Neuronal stem cell (in vitro differentiated cells): ENCODE measurements around the gene DNPH1.
A peak's percentile ranks its signal among the peaks of the same experiment; 100 is the strongest.

Experiments used
- DNase-seq: peaks from one replicate; pipeline ENCODE4 v3.0.0-alpha.2; 2013; ENCODE audit warnings: low spot score
- H2AFZ ChIP-seq: one replicate; pipeline ENCODE4 v1.6.1; 2013; ENCODE audit warnings: mild to moderate bottlenecking, low read length, inconsistent platforms
- H2AK5ac ChIP-seq: 2 replicates; pipeline ENCODE4 v1.6.1; 2013; ENCODE audit warnings: low read depth, mild to moderate bottlenecking, inconsistent platforms, low read length, moderate library complexity, mixed read lengths
- H2BK120ac ChIP-seq: 2 replicates; pipeline ENCODE4 v1.6.1; 2013; ENCODE audit warnings: low read depth, mild to moderate bottlenecking, inconsistent platforms, low read length, moderate library complexity, mixed read lengths
- H2BK12ac ChIP-seq: one replicate; pipeline ENCODE4 v1.6.1; 2013; ENCODE audit warnings: low read length, inconsistent platforms
- H2BK15ac ChIP-seq: 2 replicates; pipeline ENCODE4 v1.6.1; 2013; ENCODE audit warnings: mild to moderate bottlenecking, low read length, inconsistent platforms, mixed read lengths
- H2BK5ac ChIP-seq: one replicate; pipeline ENCODE4 v1.6.1; 2013; ENCODE audit warnings: inconsistent platforms, mild to moderate bottlenecking, low read length, moderate library complexity
- H3K14ac ChIP-seq: one replicate; pipeline ENCODE4 v1.6.1; 2013; ENCODE audit warnings: low read length, inconsistent platforms
- H3K18ac ChIP-seq: 2 replicates; pipeline ENCODE4 v1.6.1; 2013; ENCODE audit warnings: low read length, inconsistent platforms
- H3K23ac ChIP-seq: 2 replicates; pipeline ENCODE4 v1.6.1; 2013; ENCODE audit warnings: low read depth, mild to moderate bottlenecking, mixed read lengths, low read length, inconsistent platforms; ENCODE audit not compliant: poor library complexity
- H3K27ac ChIP-seq: replicated peaks from 3 replicates; pipeline ENCODE4 v1.5.1; 2013; ENCODE audit warnings: low read length, inconsistent platforms
- H3K27me3 ChIP-seq, 3 experiments: 2 replicates each; pipeline ENCODE4 v1.6.1; 2013; ENCODE audit warnings: low read length in 3 of 3, mild to moderate bottlenecking in 2 of 3, inconsistent platforms in 1 of 3, low read depth in 1 of 3, mixed read lengths in 1 of 3, moderate library complexity in 1 of 3; ENCODE audit not compliant: control insufficient read depth in 3 of 3, insufficient read depth in 3 of 3
- H3K36me3 ChIP-seq, 2 donors: replicated peaks in 1 of 2; 2 replicates each; pipeline ENCODE4 v1.6.1; 2013; ENCODE audit warnings: low read length in 2 of 2; ENCODE audit not compliant: control insufficient read depth in 2 of 2, insufficient read depth in 2 of 2
- H3K4ac ChIP-seq: 2 replicates; pipeline ENCODE4 v1.6.1; 2013; ENCODE audit warnings: inconsistent platforms, mild to moderate bottlenecking, low read length, moderate library complexity
- H3K4me1 ChIP-seq, 2 donors: 1 replicate in 1 of 2; 2 replicates in 1 of 2; pipeline ENCODE4 v1.6.1; 2013; ENCODE audit warnings: low read length in 2 of 2, low read depth in 1 of 2; ENCODE audit not compliant: control insufficient read depth in 2 of 2, insufficient read depth in 1 of 2
- H3K4me2 ChIP-seq: one replicate; pipeline ENCODE4 v1.6.1; 2013; ENCODE audit warnings: mild to moderate bottlenecking, low read length, inconsistent platforms; ENCODE audit not compliant: insufficient read depth, poor library complexity, severe bottlenecking
- H3K4me3 ChIP-seq, 2 donors: 2 replicates each; pipeline ENCODE4 v1.5.1; 2013; ENCODE audit warnings: low read length in 2 of 2, mild to moderate bottlenecking in 2 of 2, inconsistent platforms in 1 of 2, moderate library complexity in 1 of 2
- H3K79me1 ChIP-seq: one replicate; pipeline ENCODE4 v1.6.1; 2013; ENCODE audit warnings: low read depth, mild to moderate bottlenecking, inconsistent platforms, low read length, moderate library complexity
- H3K9ac ChIP-seq: one replicate; pipeline ENCODE4 v1.6.1; 2013; ENCODE audit warnings: mild to moderate bottlenecking, low read depth, low read length, inconsistent platforms; ENCODE audit not compliant: poor library complexity
- H3K9me3 ChIP-seq, 2 donors: replicated peaks in 1 of 2; 2 replicates each; pipeline versions ENCODE3 to v1.6.1; 2013; ENCODE audit warnings: low read length in 2 of 2, mild to moderate bottlenecking in 2 of 2, inconsistent platforms in 1 of 2, low read depth in 1 of 2, mixed read lengths in 1 of 2, moderate library complexity in 1 of 2; ENCODE audit not compliant: control insufficient read depth in 2 of 2, insufficient read depth in 1 of 2
- H4K8ac ChIP-seq: one replicate; pipeline ENCODE4 v1.6.1; 2013; ENCODE audit warnings: low read depth, mild to moderate bottlenecking, inconsistent platforms, low read length, moderate library complexity
- H4K91ac ChIP-seq: one replicate; pipeline ENCODE4 v1.6.1; 2013; ENCODE audit warnings: low read length, low read depth, mild to moderate bottlenecking, inconsistent platforms; ENCODE audit not compliant: poor library complexity
- WGBS, 2 donors: extraction: QIAGEN DNeasy Blood & Tissue Kit; methylation state at CpG; one replicate each; pipeline ENCODE4 v1.1.7; 2013; ENCODE audit warnings: missing lambda C conversion rate in 2 of 2, mixed read lengths in 1 of 2; ENCODE audit not compliant: insufficient read length in 2 of 2, insufficient replicate concordance in 1 of 2; ENCODE audit errors: extremely low coverage in 2 of 2; 5-methylcytosine and 5-hydroxymethylcytosine counted together

DNPH1 gene

DNA sequence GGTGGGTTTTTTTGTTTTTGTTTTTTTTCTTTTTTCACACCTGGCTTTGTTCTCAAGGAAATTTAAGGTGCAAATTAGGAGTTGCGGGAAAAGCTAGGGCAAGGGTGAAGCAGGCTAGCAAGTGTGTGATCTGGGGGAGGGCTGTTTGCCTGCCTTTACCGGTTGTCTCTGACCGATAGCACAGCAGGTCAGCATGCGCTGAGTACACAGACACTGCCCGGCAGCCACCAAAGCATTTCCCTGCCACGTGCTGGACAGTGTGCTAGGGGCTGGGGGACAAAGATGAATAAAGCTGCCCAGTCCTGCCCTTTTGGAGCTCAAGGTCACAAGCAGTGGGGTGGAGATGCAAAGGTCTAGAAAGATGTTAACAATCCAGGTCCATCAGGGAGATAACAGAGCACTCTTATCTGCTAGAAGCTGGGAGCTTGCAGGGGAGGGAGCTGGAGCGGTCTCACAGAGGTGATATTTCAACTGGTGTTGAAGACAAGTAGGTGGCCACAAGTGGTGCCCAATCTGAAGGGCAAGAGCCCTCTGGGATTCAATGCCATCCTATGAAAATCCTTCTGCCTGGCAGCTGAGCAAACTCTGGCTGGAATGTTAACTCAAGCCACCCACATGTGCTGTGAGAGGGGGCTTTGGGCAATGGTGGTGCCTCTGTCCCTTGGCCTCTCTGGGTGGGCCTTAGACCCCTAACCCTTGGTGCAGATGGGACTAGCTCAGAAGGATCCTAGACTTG lies 38.5 kb upstream of the DNPH1 start:
- H2BK5ac ChIP-seq = no peak overlapping the region
- no peak overlapping the region for H4K91ac ChIP-seq
- H3K4me3 ChIP-seq = no peak overlapping the region
- no peak overlapping the region for H3K23ac ChIP-seq
- no peak overlapping the region for H2BK12ac ChIP-seq
- no peak overlapping the region for H4K8ac ChIP-seq
- whole genome bisulfite sequencing, 2 donors = no CpG with 5 or more reads among the region's 7 CpGs
- no peak overlapping the region for H3K4me2 ChIP-seq
- no peak overlapping the region for H2BK15ac ChIP-seq
- H3K9ac ChIP-seq = no peak overlapping the region
- no peaks in the 10 kb centered on the region for H3K79me1 ChIP-seq
- DNase-seq = no peak
- no peaks in the 10 kb centered on the region for H3K36me3 ChIP-seq
- peak overlapping the region; percentile 70 for H2AFZ ChIP-seq
- H3K18ac ChIP-seq = no peak overlapping the region
- peaks cover 14 to 18% of the 10 kb centered on the region in 2 donors for H3K4me1 ChIP-seq
- no peak overlapping the region for H2AK5ac ChIP-seq
- H3K27ac ChIP-seq = no peak overlapping the region
- H2BK120ac ChIP-seq = no peak overlapping the region
- no peak overlapping the region for H3K14ac ChIP-seq
- no peak overlapping the region for H3K4ac ChIP-seq
- H3K9me3 ChIP-seq = no peaks in the 10 kb centered on the region
- peaks cover 0 to 4% (median 0%) of the 10 kb centered on the region in 3 experiments for H3K27me3 ChIP-seq

- H4K8ac ChIP-seq = no peak overlapping the region
Measured at GRCh38 chr6:43265564-43265963, 36.3 kb upstream of the DNPH1 start.

GRCh38 chr6:43264599-43265145 lies 35.4 kb upstream of the DNPH1 start:
- H3K14ac ChIP-seq = no peak overlapping the region
- no peak overlapping the region for H3K4me2 ChIP-seq
- H3K79me1 ChIP-seq = no peaks in the 10 kb centered on the region
- peak overlapping the region; percentile 6 for H3K23ac ChIP-seq
- no peak overlapping the region for H2BK5ac ChIP-seq
- H3K4me3 ChIP-seq = no peak overlapping the region
- H3K9me3 ChIP-seq = no peaks in the 10 kb centered on the region
- peaks cover 0 to 4% (median 0%) of the 10 kb centered on the region in 3 experiments for H3K27me3 ChIP-seq
- no peak overlapping the region for H3K4ac ChIP-seq
- no peak overlapping the region for H4K8ac ChIP-seq
- H3K4me1 ChIP-seq = peaks cover 11 to 14% of the 10 kb centered on the region in 2 donors
- H4K91ac ChIP-seq = no peak overlapping the region
- H2BK12ac ChIP-seq = no peak overlapping the region
- H2BK15ac ChIP-seq = no peak overlapping the region
- no peak overlapping the region for H2AK5ac ChIP-seq
- WGBS, 2 donors = no CpG with 5 or more reads among the region's 5 CpGs
- no peak overlapping the region for H2BK120ac ChIP-seq
- H3K36me3 ChIP-seq = no peaks in the 10 kb centered on the region
- DNase-seq = no peak
- no peak overlapping the region for H2AFZ ChIP-seq
- H3K9ac ChIP-seq = no peak overlapping the region
- H3K18ac ChIP-seq = peak overlapping the region; percentile 6
- H3K27ac ChIP-seq = no peak overlapping the region

More at GRCh38 chr6:43265564-43265963, 36.3 kb upstream of the DNPH1 start:
- Histone ChIP-seq H3K27me3 (peaks cover 0 to 4% (median 0%) of the 10 kb centered on the region in 3 experiments), H2BK15ac (no peak overlapping the region), H2AFZ (no peak overlapping the region), H3K36me3 (no peaks in the 10 kb centered on the region), H2AK5ac (no peak overlapping the region), H3K18ac (no peak overlapping the region), H3K4ac (no peak overlapping the region), H3K4me1 (peaks cover 14 to 19% of the 10 kb centered on the region in 2 donors), H3K79me1 (no peaks in the 10 kb centered on the region), H3K4me2 (no peak overlapping the region), H2BK12ac (no peak overlapping the region), H3K14ac (peak overlapping the region; percentile 47), H4K91ac (no peak overlapping the region), H3K9me3 (no peaks in the 10 kb centered on the region), H2BK5ac (no peak overlapping the region), H2BK120ac (no peak overlapping the region), H3K4me3 (no peak overlapping the region), H3K27ac (no peak overlapping the region), H3K9ac (no peak overlapping the region), H3K23ac (no peak overlapping the region)
- DNase-seq = no peak
- no CpG with 5 or more reads among the region's 6 CpGs for WGBS, 2 donors

GRCh38 chr6:43263314-43264178 lies 34.3 kb upstream of the DNPH1 start:
- Histone ChIP-seq H4K91ac (no peak overlapping the region), H3K27ac (no peak overlapping the region), H3K4me2 (no peak overlapping the region), H2AFZ (peak overlapping the region; percentile 55), H2BK120ac (no peak overlapping the region), H3K4me3 (peak overlapping the region in 1 of 2 donors; percentile 1), H3K14ac (no peak overlapping the region), H3K18ac (no peak overlapping the region), H3K4me1 (peaks cover 5 to 14% of the 10 kb centered on the region in 2 donors), H2BK5ac (no peak overlapping the region), H3K27me3 (no peaks in the 10 kb centered on the region), H3K9ac (peak overlapping the region; percentile 17), H3K4ac (no peak overlapping the region), H3K79me1 (no peaks in the 10 kb centered on the region), H3K36me3 (peaks cover 0 to 3% of the 10 kb centered on the region in 2 donors), H4K8ac (no peak overlapping the region), H2AK5ac (no peak overlapping the region), H2BK15ac (peak overlapping the region; percentile 0), H3K23ac (no peak overlapping the region), H3K9me3 (no peaks in the 10 kb centered on the region), H2BK12ac (no peak overlapping the region)
- DNase-seq = no peak
- WGBS, 2 donors = no CpG with 5 or more reads among the region's 12 CpGs
